Measurements from ENCODE around the gene PRR29. TPM values are rescaled to one million over a fixed set of nuclear protein-coding genes. Genes with fewer than 3 reads are reported as not detected.
A peak's percentile ranks its signal among the peaks of the same experiment; 100 is the strongest.

PRR29 gene
- polyA plus RNA-seq (ENCODE audit: insufficient read length): 2.5 TPM

DNA sequence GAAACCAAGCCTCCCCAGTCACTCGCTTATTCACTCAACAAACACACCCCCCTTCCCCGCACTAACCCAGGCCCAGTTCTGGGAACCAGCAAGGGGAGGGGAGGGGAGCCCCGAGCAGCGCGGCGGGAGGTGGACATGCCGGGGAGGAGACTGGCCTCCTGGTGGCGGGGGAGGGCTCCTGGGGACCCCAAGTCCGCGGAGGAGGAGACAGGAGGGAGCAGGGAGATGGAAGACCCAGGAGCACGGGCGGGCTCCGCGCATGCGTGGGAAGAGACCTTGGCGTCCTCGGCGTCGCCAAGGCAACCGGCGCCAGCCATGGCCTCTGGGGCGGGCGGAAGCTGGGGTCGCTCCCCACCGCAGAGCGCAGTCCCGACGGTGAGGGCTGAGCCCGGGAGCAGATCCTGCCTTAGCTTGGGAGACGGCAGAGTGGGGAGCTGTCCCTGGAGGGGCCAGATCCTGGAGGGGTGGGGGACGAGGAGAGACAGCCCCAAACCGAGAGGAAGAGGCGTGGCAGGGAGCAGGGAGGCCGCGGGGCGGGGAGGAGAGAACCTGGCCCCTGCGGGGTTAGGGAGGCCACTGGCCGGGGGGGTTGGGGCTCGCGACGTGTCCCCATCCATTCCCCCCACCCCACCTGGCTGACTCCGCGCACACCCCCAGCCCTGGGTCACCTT lies at the start of gene PRR29:
TSS of gene PRR29 (plus strand) at position 302 of the 671 bp plus-strand sequence. CDS start at position 316, 14 bp downstream.
- peak; percentile 77 for DNase-seq

DNA sequence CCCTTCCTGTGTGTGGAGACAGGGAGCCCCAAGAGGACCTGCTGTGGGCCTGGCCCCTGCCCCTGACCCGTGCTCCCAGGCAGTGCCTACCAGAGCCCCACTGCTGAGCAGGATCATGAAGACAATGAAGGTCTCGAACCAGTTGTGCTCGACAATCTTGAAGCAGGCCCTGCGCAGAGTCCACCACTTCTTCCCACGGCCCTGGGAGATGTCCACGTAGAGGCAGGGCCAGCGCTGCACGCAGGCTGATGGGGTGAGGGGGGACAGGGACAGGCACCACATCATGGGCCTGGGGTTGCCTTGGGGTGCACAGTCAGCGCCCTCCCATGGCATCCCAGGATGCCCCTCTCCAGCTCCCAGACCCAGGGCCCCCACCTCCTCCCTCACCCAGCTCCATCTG lies 49.6 kb upstream of the PRR29 start:
- DNase-seq: no peak

DNA sequence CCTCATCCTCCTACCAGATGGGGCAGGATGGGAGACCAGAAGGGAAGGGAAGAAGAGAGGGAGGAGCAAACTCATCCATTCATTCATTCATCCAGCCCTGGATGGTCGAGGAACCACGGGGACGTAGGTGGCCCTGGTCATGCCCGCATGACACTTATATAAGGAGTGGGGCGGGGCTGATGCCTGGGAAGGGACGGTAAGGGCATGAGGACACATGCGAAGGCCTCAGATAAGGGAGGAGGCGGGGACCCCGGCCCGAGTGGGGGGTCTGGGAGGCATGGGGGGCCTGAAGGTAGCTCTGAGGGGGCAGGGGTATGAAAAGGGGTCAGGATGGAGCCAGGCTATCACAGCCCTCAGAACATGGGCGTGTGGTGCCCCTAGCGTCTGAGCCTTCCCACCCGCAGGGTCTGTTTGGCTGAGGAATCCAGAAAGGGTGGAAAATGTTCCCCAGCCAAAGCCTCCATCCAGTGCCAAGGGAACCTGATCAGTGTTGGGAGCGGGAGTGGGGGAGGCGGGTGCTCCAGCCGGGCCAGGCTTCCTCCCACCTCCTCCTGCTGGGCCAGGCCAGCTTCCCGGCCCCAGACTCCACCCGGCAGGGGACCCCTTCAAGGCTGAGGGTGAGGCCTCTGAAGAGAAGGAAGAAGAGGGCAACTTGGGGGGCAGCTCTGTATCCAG lies 48.4 kb upstream of the PRR29 start:
- DNase-seq: peak; percentile 53

DNA sequence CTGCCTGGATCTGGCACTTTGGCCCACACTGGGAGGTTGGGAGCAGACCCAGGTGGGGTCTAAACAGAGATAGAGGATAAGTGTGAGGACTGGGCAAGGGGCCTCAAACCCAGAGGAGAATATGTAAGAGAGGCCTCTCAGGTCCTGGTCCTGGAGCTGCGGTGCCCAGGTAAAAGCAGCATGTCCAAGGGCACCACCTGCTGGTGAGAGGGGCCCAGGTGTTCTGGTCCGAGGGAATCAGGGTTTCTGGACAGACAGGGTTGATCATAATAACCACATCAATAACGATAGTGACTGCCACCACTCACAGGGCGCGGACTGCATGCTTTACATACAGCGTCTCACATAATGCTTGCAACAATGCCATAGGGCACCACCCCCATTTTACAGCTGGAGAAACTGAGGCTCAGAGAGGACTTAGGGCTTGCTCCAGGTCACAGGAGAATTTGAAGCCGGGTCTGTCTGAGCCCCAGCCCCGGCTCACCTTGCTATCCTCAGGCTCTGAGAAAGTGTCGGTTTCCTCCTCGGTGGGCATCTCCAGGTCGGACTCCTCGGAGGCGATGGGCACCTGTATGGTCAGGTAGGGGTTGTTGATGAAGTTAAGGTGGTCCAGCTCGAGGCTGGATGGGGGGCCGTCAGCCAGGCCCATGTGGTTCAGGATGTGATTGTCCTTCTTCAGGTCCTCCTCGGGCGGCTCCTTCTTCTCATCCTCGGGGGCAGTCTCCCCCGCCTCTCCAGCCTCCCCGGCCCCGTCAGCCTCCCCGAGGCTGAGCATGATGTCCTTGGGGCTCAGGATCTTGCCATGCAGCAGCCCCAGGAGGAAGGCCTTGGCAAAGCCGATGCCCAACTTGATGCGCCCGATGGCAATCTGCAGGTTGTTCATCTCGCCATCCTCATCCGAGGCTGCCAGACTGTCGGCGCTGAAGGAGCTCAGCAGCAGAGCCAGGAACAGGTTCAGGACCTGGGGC lies 46.9 kb upstream of the PRR29 start:
- DNase-seq: no peak

DNA sequence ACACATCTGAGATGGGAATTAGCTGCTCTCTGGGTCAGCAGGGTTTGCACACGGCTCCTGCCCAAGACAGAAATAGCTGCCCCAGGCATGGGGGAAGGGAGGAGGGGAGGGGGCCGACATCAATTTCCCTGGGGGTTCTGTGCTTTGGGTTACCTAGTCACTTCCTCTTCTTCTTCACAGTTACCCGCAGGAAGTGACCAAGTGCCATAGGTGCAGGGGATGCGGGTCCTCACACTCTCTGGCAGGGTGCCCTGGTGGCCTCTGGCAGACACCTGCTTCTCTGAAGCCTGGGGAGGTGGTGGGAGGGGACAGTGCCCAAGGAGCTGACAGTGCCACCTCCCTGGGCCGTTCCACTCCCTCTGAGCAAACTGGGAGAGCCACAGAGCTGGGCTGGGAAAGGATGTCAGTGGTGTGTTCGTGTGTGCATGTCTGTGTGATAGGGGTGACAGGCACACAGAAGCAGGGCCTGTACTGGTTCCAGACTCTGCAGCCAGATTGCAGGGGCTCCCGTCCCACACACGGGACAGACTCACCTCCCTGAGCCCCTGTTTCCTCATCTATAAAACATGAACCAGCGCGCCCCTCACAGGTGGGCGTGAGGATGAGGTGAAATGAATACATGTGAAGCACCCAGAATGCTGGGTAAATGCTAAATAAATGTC lies 43.6 kb upstream of the PRR29 start:
- no peak for DNase-seq

DNA sequence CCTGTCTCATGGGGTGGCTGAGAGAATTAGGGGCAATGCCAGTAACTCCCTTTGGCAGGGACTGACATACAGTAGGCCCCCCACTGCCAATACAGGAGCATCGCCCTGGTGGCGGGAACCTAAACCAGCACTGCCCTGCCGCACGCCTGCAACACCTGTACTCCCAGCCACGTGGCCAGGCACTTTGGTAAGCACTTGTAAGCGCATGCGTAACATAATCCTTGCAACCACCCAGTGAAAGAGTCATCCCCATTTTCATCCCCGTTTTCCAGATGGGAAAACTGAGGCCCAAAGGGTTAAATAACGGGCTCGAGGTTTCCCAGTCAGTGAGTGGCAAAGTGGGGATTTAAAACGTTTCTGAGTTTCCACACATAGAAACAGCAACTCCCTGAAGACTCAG lies 42.9 kb upstream of the PRR29 start:
- DNase-seq: no peak

DNA sequence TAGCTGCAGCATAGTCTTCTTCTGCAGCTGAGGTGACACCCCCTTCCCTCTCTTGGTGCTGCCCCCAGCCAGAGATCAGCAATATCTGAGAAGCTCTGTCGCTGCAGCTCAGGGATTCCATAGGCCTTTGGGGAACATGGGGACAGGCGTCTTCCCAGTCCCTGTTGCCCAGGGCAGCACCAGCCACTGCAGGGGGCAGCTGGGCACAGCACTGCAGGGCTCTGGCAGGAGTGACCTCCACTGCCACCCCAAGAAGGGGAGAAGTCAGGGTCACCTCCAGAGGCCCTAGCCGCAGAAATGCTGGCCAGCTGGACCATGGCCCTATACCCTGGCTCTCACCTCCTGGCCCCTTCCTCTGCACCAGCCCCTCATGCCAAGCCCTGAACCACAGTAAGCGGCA lies 42.4 kb upstream of the PRR29 start:
- DNase-seq: no peak

DNA sequence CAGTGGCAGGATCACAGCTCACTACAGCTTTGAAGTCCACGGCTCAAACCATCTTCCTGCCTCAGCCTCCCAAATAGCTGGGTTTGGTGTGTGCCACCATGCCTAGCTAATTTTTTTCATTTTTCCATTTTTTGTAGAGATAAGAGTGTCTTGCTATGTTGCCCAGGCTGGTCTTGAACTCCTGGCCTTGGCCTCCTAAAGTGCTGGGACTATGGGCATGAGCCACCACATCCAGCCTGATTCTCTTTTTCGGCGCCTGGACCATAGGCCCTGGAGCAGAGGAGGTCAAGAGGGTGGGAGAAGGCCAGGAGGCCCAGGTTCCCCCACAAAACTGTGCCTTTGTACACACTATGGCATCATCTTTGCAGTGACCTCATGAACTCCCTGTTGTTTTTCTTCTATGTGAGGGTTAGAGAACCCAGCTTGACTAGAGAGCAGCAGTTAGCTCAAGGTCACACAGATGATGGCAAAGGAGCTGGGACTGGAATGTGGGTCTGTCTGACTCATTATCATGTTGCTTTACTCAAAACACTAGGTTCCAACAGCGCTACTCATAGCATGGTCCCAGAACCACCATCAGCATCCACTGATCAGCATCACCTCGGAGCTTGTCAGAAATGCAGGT lies 41.7 kb upstream of the PRR29 start:
- no peak for DNase-seq

DNA sequence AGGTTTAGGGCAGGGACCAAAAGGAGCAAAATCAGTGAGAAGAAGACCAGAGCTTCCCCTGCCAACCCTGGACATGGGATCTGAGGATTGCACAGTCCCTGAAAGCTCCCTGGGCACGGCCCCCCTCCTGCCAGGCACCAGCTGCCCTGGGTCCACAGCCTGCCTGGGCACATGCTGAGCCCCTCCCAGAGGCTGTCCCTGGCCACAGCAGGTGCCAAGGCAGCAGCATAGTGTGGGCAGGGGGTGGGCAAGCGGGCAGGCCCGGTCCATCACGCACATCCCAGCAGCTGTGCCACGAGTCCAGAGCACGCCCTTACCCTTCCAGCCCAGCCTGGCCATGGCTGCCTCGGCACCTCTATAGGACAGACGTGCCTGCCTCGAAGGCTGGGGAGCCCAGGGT lies 38.1 kb upstream of the PRR29 start:
- peak; percentile 43 for DNase-seq

DNA sequence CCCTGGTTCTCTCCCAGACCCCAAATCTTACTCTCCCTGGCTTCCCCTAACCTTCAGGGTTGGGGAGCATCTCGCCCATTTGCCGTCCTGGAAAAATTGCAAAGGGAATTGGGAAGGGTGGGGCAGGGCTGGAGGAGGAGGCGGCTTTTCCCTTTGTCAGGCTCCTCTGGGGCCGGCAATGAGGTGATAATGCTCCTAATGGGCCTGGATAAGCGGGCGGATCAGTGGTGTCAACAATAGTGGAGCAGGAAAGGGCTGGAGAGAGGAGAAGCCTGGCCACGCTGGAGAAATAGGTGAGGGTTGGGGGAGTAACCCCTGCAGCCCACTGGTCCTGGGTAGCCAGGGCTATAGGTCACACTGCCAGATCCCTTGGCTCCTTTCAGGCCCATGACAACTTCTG lies 37.7 kb upstream of the PRR29 start:
- no peak for DNase-seq

DNA sequence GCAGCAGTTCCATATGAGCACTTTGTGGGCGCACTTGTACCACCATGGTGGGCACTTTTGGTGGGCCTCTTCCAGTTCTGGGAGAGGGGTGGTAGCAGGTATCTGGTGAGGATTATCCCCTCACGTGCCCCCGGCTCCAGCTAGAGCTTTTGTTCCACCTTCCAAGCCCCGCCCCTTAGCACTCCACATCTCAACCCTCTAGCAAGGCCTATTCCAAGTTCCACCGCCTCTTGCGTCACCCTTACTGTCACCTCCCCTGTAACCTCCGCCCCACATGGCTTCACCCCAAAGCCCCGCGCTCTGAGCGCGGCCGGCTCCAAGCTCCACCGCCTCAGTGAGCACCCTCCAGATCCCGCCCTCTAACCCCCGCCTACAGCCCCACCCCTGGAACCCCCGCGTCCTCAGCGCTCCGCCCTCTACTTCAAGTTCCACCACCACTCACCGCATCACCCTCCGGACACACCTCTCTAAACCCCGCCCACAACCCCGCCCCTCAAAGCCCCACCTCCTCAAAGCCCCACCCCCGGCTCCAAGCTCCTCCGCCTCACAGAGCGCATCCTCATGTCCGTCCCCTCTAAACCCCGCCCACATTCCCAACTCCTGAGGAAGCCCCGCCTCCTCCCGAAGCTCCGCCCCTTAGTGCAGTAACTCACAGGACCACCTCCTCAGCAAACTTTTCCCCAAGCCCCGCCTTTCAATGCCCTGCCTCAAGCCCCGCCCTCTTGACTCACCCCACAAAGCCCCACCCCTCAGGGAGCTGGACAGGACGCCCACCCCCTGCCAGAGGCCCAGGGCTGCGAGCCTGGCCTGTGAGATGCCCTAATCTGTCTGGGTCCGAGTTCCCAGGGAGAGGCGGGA lies 36.6 kb upstream of the PRR29 start:
- no peak for DNase-seq

DNA sequence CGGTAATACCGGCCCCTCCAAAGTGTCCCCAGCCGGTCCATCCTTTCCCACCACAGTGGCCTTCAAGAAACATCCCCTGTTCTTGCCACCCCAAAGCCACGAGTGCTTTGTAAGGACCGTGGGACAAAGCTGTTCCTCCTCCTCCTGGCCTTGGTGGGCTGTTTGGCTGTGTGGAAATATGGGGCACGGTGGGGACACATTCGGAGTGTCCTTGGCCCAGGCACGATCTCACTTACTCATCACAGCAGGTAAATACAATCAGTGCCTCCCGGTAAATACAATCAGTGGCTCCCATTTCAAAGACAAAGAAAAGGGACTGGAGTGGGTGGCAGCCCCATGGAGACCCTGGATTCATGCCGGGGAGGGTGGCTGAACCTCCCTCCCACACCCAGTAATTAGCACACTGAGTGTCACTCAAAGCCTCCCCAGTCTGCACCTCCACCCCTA lies 35.8 kb upstream of the PRR29 start:
- no peak for DNase-seq

DNA sequence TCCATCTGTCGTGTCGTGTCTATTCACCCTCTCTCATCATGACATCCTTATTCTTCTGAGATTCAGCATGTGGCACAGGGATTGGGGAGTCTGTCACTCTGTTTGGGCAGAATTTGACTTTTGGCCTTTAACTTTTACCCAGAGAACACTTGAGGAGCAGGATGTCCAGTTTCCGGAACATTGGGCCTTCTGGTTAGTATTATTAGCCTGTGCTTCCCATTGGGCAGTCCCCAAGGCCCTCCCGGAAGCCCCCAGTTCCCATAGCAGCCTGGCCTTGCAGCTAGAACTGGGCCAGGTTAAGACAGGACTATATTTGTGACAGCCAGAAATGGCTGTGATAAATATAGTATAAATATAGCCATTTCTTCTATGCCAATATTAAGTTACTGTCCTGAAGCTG lies 35.0 kb upstream of the PRR29 start:
- DNase-seq: no peak

DNA sequence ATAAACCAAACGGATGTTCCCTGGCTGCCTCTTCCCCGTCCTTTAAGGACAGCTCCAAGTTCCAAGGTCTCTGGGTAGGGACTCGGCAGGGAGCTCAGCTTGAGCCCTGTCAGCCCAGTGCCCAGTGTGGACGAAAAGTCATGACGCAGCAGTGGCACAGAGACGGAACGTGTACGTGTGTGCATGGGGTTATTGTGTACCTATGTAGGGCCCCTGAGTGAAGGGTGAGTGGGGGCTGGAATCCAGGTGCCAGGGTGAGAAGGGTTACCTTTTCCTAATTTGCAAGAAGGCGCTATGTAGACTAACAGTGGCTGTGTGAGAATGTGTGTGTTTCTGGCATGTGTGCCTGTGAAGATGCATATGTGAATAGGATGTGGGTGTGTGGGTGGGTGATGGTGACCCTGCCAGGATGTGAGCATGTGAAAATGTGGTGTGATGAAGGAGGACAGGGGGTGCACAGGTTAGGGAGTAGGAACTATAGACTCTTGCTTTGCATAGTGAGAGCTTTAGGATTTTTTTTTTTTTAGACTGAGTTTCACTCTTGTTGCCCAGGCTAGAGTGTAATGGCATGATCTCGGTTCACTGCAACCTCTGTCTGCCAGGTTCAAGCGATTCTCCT lies 31.4 kb upstream of the PRR29 start:
- no peak for DNase-seq

DNA sequence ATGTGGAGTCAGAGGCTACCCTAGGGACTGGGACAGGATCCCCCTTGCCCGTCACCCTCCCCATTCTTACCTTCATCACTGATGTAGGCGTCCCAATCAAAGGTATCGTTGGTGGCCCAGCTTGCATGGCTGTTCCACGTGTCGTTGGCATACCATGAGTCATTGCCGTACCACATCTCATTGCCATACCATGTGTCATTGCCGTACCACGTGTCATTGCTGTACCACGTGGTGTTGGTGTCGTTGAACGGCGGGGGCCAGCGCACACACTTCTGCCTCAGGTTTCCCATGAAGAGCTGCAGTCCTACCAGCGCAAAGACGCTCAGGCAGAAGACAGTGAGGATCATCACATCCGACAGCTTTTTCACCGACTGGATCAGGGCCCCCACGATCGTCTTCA lies 30.2 kb upstream of the PRR29 start:
- DNase-seq: no peak

DNA sequence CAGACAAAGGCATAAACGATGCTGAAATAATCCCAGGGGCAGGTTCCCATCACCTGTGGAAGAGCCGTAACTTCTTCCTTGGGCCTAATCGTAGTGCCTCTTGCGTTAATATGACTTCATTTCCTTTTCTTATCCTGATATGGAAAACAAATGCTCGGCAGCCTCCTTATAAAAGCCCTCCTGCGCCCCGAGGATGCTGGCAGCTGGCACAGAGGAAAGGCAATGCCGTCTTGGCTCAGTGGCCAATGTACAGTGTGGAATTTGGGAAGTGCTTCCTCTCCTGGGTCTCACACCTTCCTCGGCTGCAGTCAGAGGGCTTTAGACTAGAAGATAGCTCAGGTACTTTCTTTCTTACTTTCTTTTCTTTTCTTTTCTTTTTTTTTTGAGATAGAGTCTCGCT lies 28.9 kb upstream of the PRR29 start:
- DNase-seq: no peak

DNA sequence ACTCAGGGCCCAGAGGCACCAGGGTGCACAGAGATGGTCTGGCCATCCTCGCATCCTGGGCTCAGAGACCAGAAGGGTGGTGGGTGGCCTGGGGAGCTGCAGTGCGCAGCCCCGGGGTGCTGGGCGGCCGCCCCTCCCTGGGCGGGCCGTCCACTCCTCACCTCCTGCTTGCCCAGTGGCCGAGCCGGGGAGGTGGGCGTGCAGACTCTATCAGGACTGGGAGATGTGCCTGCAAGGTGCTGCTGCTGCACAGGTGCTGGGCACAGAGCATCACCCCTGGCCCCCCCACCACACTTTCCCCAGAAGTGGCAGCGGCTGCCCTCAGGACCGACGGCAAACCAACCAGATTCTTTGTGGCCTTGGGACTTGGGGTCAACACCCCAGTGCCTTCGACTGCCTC lies 25.4 kb upstream of the PRR29 start, which contains the start of gene SCN4A:
TSS of gene SCN4A (minus strand) at position 123 of the 400 bp plus-strand sequence. CDS start at position 46, 77 bp downstream.
- no peak for DNase-seq

DNA sequence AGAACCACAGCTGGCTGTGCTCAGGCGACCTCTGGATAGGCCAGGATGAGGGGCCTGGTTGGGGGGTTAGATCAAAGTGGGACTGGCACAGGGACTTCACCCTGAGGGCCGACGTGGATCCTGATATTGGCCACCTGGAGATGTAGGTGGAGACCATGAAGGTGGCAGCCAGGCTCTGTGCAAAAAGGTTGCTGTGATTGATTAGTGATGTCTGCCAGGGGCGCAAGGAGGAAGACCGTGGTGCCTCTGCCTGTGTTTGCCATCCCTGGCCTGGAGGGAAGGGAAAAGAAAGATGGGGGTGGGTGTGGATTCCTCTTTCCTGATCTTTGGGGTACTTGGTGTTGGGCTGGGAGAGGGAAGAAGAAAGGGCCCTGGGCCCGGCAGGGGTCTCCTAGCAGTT lies 24.9 kb upstream of the PRR29 start:
- no peak for DNase-seq

DNA sequence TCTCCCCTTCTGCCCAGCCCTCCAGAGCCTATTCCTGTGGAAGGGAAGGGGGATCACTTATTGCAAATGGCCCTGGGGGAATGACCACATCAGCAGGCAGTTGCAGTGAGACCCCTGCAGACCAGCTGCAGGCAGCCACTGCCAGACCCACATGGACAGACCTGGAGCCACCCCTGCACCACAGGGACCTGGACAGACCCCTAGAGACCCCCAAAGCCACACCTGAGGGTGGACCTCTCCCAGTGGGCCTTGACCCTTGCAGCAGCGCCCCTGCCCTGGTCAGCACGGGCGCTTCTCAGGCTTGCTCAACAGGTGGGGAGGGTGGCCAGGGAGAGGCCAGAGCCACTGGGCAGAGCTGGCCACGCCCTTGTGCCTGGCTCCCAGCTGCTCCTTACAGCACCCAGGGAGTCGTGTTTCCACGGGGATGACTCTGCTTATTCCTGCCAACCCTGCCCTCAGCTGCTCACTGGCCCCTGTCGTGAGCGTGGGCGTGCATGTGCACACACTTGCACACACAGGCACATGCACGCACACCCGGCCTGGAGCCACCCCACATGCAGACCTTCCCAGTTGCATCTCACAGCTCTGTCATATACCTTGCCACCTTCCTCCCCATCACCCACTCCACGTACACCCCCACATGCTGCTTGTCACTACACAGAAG lies 24.1 kb upstream of the PRR29 start:
- no peak for DNase-seq

DNA sequence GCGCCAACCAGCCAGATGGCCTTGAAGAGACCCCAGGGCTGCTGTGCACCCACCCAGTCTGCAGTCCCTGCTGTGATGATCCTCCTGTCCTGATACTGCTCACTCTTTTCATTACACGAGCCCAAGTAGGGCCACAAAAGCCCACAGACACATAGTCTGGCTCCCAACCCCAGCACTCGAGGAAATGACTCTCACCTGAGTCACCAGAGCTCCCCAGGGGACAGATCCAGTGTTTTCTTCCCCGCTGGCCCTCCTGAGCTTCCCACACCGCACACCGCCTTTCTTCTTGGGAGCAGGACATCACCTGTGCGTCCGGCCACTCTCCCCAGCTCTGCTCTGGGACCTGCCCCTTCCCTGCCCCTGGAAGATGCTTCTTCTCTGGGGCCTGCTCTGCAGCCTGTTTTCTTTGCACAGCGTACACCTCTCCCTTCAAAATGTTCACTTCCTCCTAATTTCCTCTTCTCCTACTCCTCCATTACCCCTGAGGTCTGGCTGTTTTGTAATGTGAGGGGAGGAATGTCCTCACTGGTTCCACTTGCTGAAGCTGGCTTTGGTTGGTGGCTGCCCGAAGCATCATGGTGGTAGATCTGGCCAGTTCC lies 23.5 kb upstream of the PRR29 start:
- DNase-seq: no peak

All from hindlimb muscle (tissue), 1 donor.